Measurements from ENCODE around the gene PHYHIPL. TPM values are rescaled to one million over a fixed set of nuclear protein-coding genes. Genes with fewer than 3 reads are reported as not detected.

The PHYHIPL gene
- total and polyA plus RNA-seq, 2 of the 4 experiments (the other 2 are of a cell fraction): not detected

DNA sequence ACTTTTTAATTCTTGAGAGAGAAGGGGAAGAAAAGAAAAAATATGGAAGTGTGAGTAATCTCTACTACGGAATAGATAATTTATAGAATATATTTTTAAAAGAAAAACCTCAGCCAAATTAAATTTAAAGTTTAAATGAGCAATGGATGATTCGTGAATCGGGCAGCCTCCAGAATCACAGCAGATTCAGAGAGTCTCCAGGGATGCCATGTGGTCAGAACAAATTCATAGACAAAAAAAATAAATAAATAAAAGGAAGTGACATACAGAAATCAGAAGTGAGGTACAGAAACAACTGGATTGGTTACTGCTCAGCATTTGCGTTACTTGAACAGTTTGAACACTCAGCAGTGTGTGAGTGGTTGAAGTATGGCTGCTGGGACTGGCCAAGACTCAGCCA, 53.0 kb downstream of the PHYHIPL start:
- H3K4ac ChIP-seq (ENCODE audit: low read depth, low read length): no peak overlapping the region
- no CpG with 5 or more reads among the region's 4 CpGs for WGBS, 2 experiments (ENCODE audit: extremely low coverage in 2 of 2, insufficient read length in 1 of 2)
- no peak overlapping the region for H2BK120ac ChIP-seq (ENCODE audit: low read depth, low read length)
- H3K56ac ChIP-seq (ENCODE audit: extremely low read depth, insufficient read depth, low read length): no peak overlapping the region
- H3K79me1 ChIP-seq (ENCODE audit: low read depth in 1 of 2, low read length in 2 of 2): no peaks in the 10 kb centered on the region
- in situ Hi-C loops (cut with MboI; ENCODE audit: low sequenced_read_pairs) (no loop called here), dilution Hi-C loops (cut with HindIII; ENCODE audit: low sequenced_read_pairs, unreplicated experiment) (no loop called here), intact Hi-C loops (cut with micrococcal nuclease) (no loop called here)
- H3K4me2 ChIP-seq (ENCODE audit: low read depth, low read length): no peak overlapping the region
- H3K27me3 ChIP-seq (ENCODE audit: control insufficient read depth, insufficient read depth, low read length): no peaks in the 10 kb centered on the region
- no peak overlapping the region for H2BK5ac ChIP-seq (ENCODE audit: low read depth, low read length, poor library complexity, severe bottlenecking)
- no peak overlapping the region for H3K14ac ChIP-seq (replicated peaks; ENCODE audit: low read depth, low read length)
- H3K9me1 ChIP-seq (ENCODE audit: insufficient read depth, low read length): no peaks in the 10 kb centered on the region
- H3K18ac ChIP-seq (ENCODE audit: low read depth, low read length): no peak overlapping the region
- H4K5ac ChIP-seq (ENCODE audit: low read depth, low read length): no peak overlapping the region
- no peak overlapping the region for H3K27ac ChIP-seq (ENCODE audit: insufficient read depth, low read length)
- no peak overlapping the region for H2BK20ac ChIP-seq (ENCODE audit: low read depth, low read length)
- BruUV-seq (replicated peaks): no TSS peak
- H2AK9ac ChIP-seq (replicated peaks; ENCODE audit: low read depth, low read length, poor library complexity): no peak overlapping the region
- no peaks in the 10 kb centered on the region for H4K20me1 ChIP-seq (ENCODE audit: insufficient read depth, low read length)
- no peaks in the 10 kb centered on the region for H3K36me3 ChIP-seq (ENCODE audit: control insufficient read depth, insufficient read depth, low read length)
- ATAC-seq (ENCODE audit: low read depth) (no peak), DNase-seq (no peak)
- H2AK5ac ChIP-seq (ENCODE audit: low read depth, low read length): no peak overlapping the region
- POLR2A ChIA-PET (ENCODE audit: unreplicated experiment): no interaction called here
- no peak overlapping the region for H2BK15ac ChIP-seq (ENCODE audit: low read depth, low read length)
- H3K9ac ChIP-seq (ENCODE audit: low read depth, low read length): no peak overlapping the region
- no peak overlapping the region for H3K4me3 ChIP-seq (ENCODE audit: insufficient read depth, low read depth, low read length)
- no peak overlapping the region for H4K8ac ChIP-seq (ENCODE audit: low read depth in 2 of 2, low read length in 2 of 2)
- CTCF ChIA-PET: no interaction called here
- H2AFZ ChIP-seq (replicated peaks; ENCODE audit: low read length, poor library complexity): no peak overlapping the region
- H3K4me1 ChIP-seq (ENCODE audit: control insufficient read depth, insufficient read depth, low read length): no peaks in the 10 kb centered on the region
- no peak for TF ChIP-seq CTCF (conservative IDR thresholded peaks at IDR 0.05; ENCODE audit: low read depth, low read length)
- no peak for TF ChIP-seq FOS (IDR thresholded peaks at IDR 0.05; ENCODE audit: low read depth, low read length)
- no peak for TF ChIP-seq CEBPB (IDR thresholded peaks at IDR 0.05; ENCODE audit: low read depth, low read length)
- no peak for TF ChIP-seq MAFK (IDR thresholded peaks at IDR 0.05; ENCODE audit: low read depth, low read length)
- TF ChIP-seq USF2 (IDR thresholded peaks at IDR 0.05; ENCODE audit: low read depth, low read length): no peak
- TF ChIP-seq NFE2L2 (IDR thresholded peaks at IDR 0.05; ENCODE audit: low read depth, low read length): no peak
- TF ChIP-seq CHD1 (IDR thresholded peaks at IDR 0.05; ENCODE audit: low read depth, low read length): no peak
- no peak for TF ChIP-seq RCOR1 (IDR thresholded peaks at IDR 0.05; ENCODE audit: insufficient replicate concordance, low read length)
- no peak for TF ChIP-seq POLR2A (IDR thresholded peaks at IDR 0.05; ENCODE audit: low read depth, low read length)
- TF ChIP-seq MXI1 (IDR thresholded peaks at IDR 0.05; ENCODE audit: borderline replicate concordance, low read depth, low read length): no peak
- TF ChIP-seq BHLHE40 (IDR thresholded peaks at IDR 0.05; ENCODE audit: low read depth, low read length): no peak
- TF ChIP-seq, protein P1, sequence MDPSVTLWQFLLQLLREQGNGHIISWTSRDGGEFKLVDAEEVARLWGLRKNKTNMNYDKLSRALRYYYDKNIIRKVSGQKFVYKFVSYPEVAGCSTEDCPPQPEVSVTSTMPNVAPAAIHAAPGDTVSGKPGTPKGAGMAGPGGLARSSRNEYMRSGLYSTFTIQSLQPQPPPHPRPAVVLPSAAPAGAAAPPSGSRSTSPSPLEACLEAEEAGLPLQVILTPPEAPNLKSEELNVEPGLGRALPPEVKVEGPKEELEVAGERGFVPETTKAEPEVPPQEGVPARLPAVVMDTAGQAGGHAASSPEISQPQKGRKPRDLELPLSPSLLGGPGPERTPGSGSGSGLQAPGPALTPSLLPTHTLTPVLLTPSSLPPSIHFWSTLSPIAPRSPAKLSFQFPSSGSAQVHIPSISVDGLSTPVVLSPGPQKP (IDR thresholded peaks at IDR 0.05; ENCODE audit: borderline replicate concordance, low read depth, low read length): no peak
- no peak for TF ChIP-seq RFX5 (IDR thresholded peaks at IDR 0.05; ENCODE audit: low read depth, low read length)
- TF ChIP-seq RAD21 (IDR thresholded peaks at IDR 0.05; ENCODE audit: low read length): no peak
- no peak for TF ChIP-seq MAZ (IDR thresholded peaks at IDR 0.05; ENCODE audit: borderline replicate concordance, low read depth, low read length)
- TF ChIP-seq SMC3 (IDR thresholded peaks at IDR 0.05; ENCODE audit: low read depth, low read length): no peak
- H3K23ac ChIP-seq (ENCODE audit: low read depth, low read length): no peak overlapping the region
- H4K91ac ChIP-seq (ENCODE audit: insufficient read depth, low read depth, low read length): no peak overlapping the region
- H3K9me3 ChIP-seq (ENCODE audit: control insufficient read depth, insufficient read depth, low read length): no peaks in the 10 kb centered on the region
